H1 (cell line): ENCODE measurements around the gene CCDC30. TPM values are rescaled to one million over a fixed set of nuclear protein-coding genes. Genes with fewer than 3 reads are reported as not detected.

ENCODE experiments used
- CTCF ChIA-PET: fragments of 300-600 bp; sonication (Branson Sonifier 250); formaldehyde crosslinking; loops from one replicate; lab custom pipeline; 2021; ENCODE audit not compliant: partially characterized antibody; lab: Charles Lee
- POLR2A ChIA-PET: fragments of 300-600 bp; sonication (Branson Sonifier 250); formaldehyde crosslinking; loops from one replicate; lab custom pipeline; 2021; ENCODE audit warnings: inconsistent platforms; ENCODE audit not compliant: partially characterized antibody; lab: Charles Lee
- DNase-seq, 2 experiments: peaks; one replicate each; pipeline versions ENCODE4 v3.0.0 to v3.0.0-alpha.2; 2010 to 2022; ENCODE audit warnings: low spot score in 2 of 2, low read depth in 1 of 2, mixed read lengths in 1 of 2
- FAIRE-seq: peaks from 2 replicates; lab custom pipeline; 2011; peaks lifted over from hg19 to GRCh38; lab: Jason Lieb, UNC
- H2AFZ ChIP-seq: 2 replicates; pipeline ENCODE4 v1.8.1; 2012; ENCODE audit warnings: low read length, inconsistent platforms
- H2AK5ac ChIP-seq: 2 replicates; pipeline ENCODE4 v1.6.1; 2013; ENCODE audit warnings: low read depth, low read length
- H2BK120ac ChIP-seq: replicated peaks from 2 replicates; pipeline ENCODE3; 2013; ENCODE audit warnings: low read depth, low read length, inconsistent platforms
- H2BK12ac ChIP-seq: 2 replicates; pipeline ENCODE4 v1.6.1; 2013; ENCODE audit warnings: low read depth, low read length
- H2BK15ac ChIP-seq: 2 replicates; pipeline ENCODE4 v1.6.1; 2013; ENCODE audit warnings: low read length
- H2BK20ac ChIP-seq: 2 replicates; pipeline ENCODE4 v1.6.1; 2013; ENCODE audit warnings: low read length
- H2BK5ac ChIP-seq: 2 replicates; pipeline ENCODE4 v1.6.1; 2013; ENCODE audit warnings: low read depth, low read length
- H3K14ac ChIP-seq: 2 replicates; pipeline ENCODE4 v1.6.1; 2013; ENCODE audit warnings: inconsistent platforms; ENCODE audit not compliant: insufficient read length
- H3K18ac ChIP-seq: 2 replicates; pipeline ENCODE4 v1.6.1; 2013; ENCODE audit warnings: low read length; ENCODE audit errors: extremely low read depth
- H3K23ac ChIP-seq: 2 replicates; pipeline ENCODE4 v1.6.1; 2013; ENCODE audit warnings: inconsistent platforms; ENCODE audit not compliant: insufficient read length
- H3K23me2 ChIP-seq: 2 replicates; pipeline ENCODE4 v1.6.1; 2013; ENCODE audit warnings: low read depth, low read length
- H3K27ac ChIP-seq: 2 replicates; pipeline ENCODE4 v1.6.1; 2011; ENCODE audit warnings: low read depth, low read length, inconsistent platforms
- H3K27me3 ChIP-seq, 4 experiments: replicated peaks in 1 of 4; 1 replicate in 1 of 4; 2 replicates in 3 of 4; pipeline versions ENCODE4 v1.6.1 to v1.8.1; 2011 to 2013; ENCODE audit warnings: low read length in 3 of 4, mild to moderate bottlenecking in 3 of 4, inconsistent platforms in 2 of 4, mixed read lengths in 2 of 4, moderate library complexity in 1 of 4; ENCODE audit not compliant: control insufficient read depth in 3 of 4, insufficient read depth in 3 of 4; ENCODE audit errors: extremely low read depth in 1 of 4
- H3K36me3 ChIP-seq, 4 experiments: 2 replicates each; pipeline versions ENCODE4 v1.6.1 to v1.8.1; 2011 to 2013; ENCODE audit warnings: mild to moderate bottlenecking in 4 of 4, low read length in 3 of 4, moderate library complexity in 2 of 4, control low read depth in 1 of 4, inconsistent platforms in 1 of 4; ENCODE audit not compliant: insufficient read depth in 4 of 4, control insufficient read depth in 2 of 4
- H3K4ac ChIP-seq: replicated peaks from 2 replicates; pipeline ENCODE3; 2013; ENCODE audit warnings: low read length, low read depth, mixed read lengths, inconsistent platforms; ENCODE audit not compliant: insufficient read length
- H3K4me1 ChIP-seq, 4 experiments: replicated peaks in 1 of 4; 1 replicate in 1 of 4; 2 replicates in 3 of 4; pipeline versions ENCODE4 v1.6.1 to v1.8.1; 2011 to 2013; ENCODE audit warnings: low read length in 3 of 4, inconsistent platforms in 2 of 4, mixed read lengths in 1 of 4; ENCODE audit not compliant: insufficient read depth in 4 of 4, control insufficient read depth in 3 of 4
- H3K4me2 ChIP-seq, 2 experiments: 2 replicates each; pipeline versions ENCODE4 v1.6.1 to v1.8.1; 2011 to 2013; ENCODE audit warnings: low read depth in 2 of 2, low read length in 2 of 2, control low read depth in 1 of 2, inconsistent platforms in 1 of 2, mild to moderate bottlenecking in 1 of 2; ENCODE audit not compliant: insufficient read depth in 1 of 2
- H3K4me3 ChIP-seq, 4 experiments: fragments of 200-600, 300-600 bp in 1 of 4; sonication (generic), shearing (Covaris generic), sonication (Bioruptor Twin) in 1 of 4; 2 replicates each; pipeline versions ENCODE4 v1.5.1 to v1.8.1; 2011 to 2016; ENCODE audit warnings: low read length in 4 of 4, low read depth in 3 of 4, control low read depth in 2 of 4, inconsistent platforms in 2 of 4, mild to moderate bottlenecking in 2 of 4, mixed read lengths in 1 of 4, moderate library complexity in 1 of 4; ENCODE audit not compliant: insufficient read depth in 2 of 4; ENCODE audit errors: extremely low read depth in 1 of 4
- H3K56ac ChIP-seq: replicated peaks from 2 replicates; pipeline ENCODE3; 2013; ENCODE audit warnings: low read depth, mild to moderate bottlenecking, mixed read lengths, low read length, inconsistent platforms; ENCODE audit not compliant: insufficient read length
- H3K79me1 ChIP-seq: 2 replicates; pipeline ENCODE4 v1.6.1; 2013; ENCODE audit warnings: low read depth, low read length, control low read depth
- H3K79me2 ChIP-seq, 2 experiments: 2 replicates each; pipeline versions ENCODE4 v1.6.1 to v1.8.1; 2012 to 2013; ENCODE audit warnings: low read length in 2 of 2, mild to moderate bottlenecking in 2 of 2, inconsistent platforms in 1 of 2; ENCODE audit not compliant: insufficient read depth in 2 of 2, control insufficient read depth in 1 of 2
- H3K9ac ChIP-seq, 4 experiments: replicated peaks in 1 of 4; 1 replicate in 1 of 4; 2 replicates in 3 of 4; pipeline versions ENCODE4 v1.6.1 to v1.8.1; 2011 to 2013; ENCODE audit warnings: low read depth in 3 of 4, low read length in 3 of 4, control low read depth in 2 of 4, mild to moderate bottlenecking in 2 of 4, moderate library complexity in 2 of 4, inconsistent platforms in 1 of 4; ENCODE audit errors: extremely low read depth in 1 of 4
- H3K9me3 ChIP-seq, 2 experiments: 2 replicates each; pipeline versions ENCODE4 v1.6.1 to v1.8.1; 2012 to 2013; ENCODE audit warnings: mild to moderate bottlenecking in 2 of 2, moderate library complexity in 2 of 2, control low read depth in 1 of 2, inconsistent platforms in 1 of 2, low read depth in 1 of 2, low read length in 1 of 2, mixed read lengths in 1 of 2; ENCODE audit not compliant: insufficient read depth in 2 of 2
- H4K20me1 ChIP-seq, 2 experiments: replicated peaks in 1 of 2; 2 replicates each; pipeline versions ENCODE3 to v1.8.1; 2011 to 2013; ENCODE audit warnings: inconsistent platforms in 2 of 2, low read length in 2 of 2, mild to moderate bottlenecking in 1 of 2; ENCODE audit not compliant: insufficient read depth in 2 of 2, control insufficient read depth in 1 of 2
- H4K5ac ChIP-seq: 2 replicates; pipeline ENCODE4 v1.6.1; 2013; ENCODE audit warnings: low read length, low read depth, mixed read lengths, inconsistent platforms; ENCODE audit not compliant: insufficient read length
- H4K8ac ChIP-seq: 2 replicates; pipeline ENCODE4 v1.8.0; 2013; ENCODE audit warnings: mild to moderate bottlenecking, moderate library complexity, low read length, inconsistent platforms; ENCODE audit not compliant: insufficient read depth; ENCODE audit errors: extremely low read depth
- H4K91ac ChIP-seq: replicated peaks from 2 replicates; pipeline ENCODE3; 2013; ENCODE audit warnings: low read length, mixed read lengths, inconsistent platforms; ENCODE audit not compliant: insufficient read length
- CHD2 ChIP-seq: IDR thresholded peaks from 2 replicates; pipeline ENCODE4 v1.6.1; 2012; ENCODE audit warnings: low read length, improper control_type of control experiment
- E2F6 ChIP-seq: IDR thresholded peaks from 2 replicates; pipeline ENCODE4 v1.6.1; 2012; ENCODE audit warnings: inconsistent platforms
- FOSL1 ChIP-seq: IDR thresholded peaks from 2 replicates; pipeline ENCODE4 v1.6.1; 2011; ENCODE audit warnings: mild to moderate bottlenecking, low read depth, low read length, moderate library complexity; ENCODE audit not compliant: insufficient read depth
- JUND ChIP-seq: IDR thresholded peaks from 2 replicates; pipeline ENCODE4 v1.6.1; 2011; ENCODE audit warnings: mild to moderate bottlenecking, improper control_type of control experiment, low read length
- KDM5A ChIP-seq: fragments of 200-600 bp; IDR thresholded peaks from 2 replicates; pipeline ENCODE4 v1.7.1; 2012; ENCODE audit warnings: mild to moderate bottlenecking, low read length, inconsistent platforms, mixed read lengths
- MAFK ChIP-seq: IDR thresholded peaks from 2 replicates; pipeline ENCODE4 v1.6.1; 2012; ENCODE audit warnings: low read depth, mild to moderate bottlenecking, improper control_type of control experiment, low read length
- RAD21 ChIP-seq, 2 experiments: IDR thresholded peaks in 1 of 2; conservative IDR thresholded peaks in 1 of 2; 2 replicates each; pipeline ENCODE4 v1.6.1; 2011; ENCODE audit warnings: low read depth in 2 of 2, low read length in 2 of 2, improper control_type of control experiment in 1 of 2, inconsistent platforms in 1 of 2, mild to moderate bottlenecking in 1 of 2, moderate library complexity in 1 of 2
- RFX5 ChIP-seq: IDR thresholded peaks from 2 replicates; pipeline ENCODE4 v1.6.1; 2011; ENCODE audit warnings: low read depth, low read length, improper control_type of control experiment, borderline replicate concordance
- TEAD4 ChIP-seq: IDR thresholded peaks from 2 replicates; pipeline ENCODE4 v1.6.1; 2012; ENCODE audit warnings: low read depth, low read length, inconsistent platforms, mixed read lengths
- polyA plus RNA-seq, 7 experiments: library from polyadenylated mRNA; depleted of rRNA in 3 of 7; stranded (reverse) in 5 of 7; unstranded in 2 of 7; fragments of >200 nt in 5 of 7; fragments of 200-250 nt in 2 of 7; gene quantifications; 1 replicate in 5 of 7; 2 replicates in 1 of 7; 4 replicates in 1 of 7; pipeline versions ENCODE4 v1.2.1 to v1.2.3, GENCODE V29; 2011 to 2013; ENCODE audit warnings: missing spikeins in 2 of 7, mixed read lengths in 2 of 7
- total RNA-seq: library from RNA; stranded (reverse); fragmentation: NEBNext Ultra II Directional; extraction: Animal tissue kit (Norgen Biotek cat#: 25700); gene quantifications from 2 replicates; pipeline ENCODE4 v1.2.1, GENCODE V29; 2021
- TF ChIP-seq, protein P1 (sequence below): IDR thresholded peaks from 2 replicates; pipeline ENCODE4 v1.6.1; 2012; ENCODE audit warnings: inconsistent platforms

CCDC30 gene
- total and polyA plus RNA-seq, 2 of the 8 experiments (the other 6 are each of a cell fraction or from before 2014, with no cell fraction given) = 0.60 to 1.8 TPM

DNA sequence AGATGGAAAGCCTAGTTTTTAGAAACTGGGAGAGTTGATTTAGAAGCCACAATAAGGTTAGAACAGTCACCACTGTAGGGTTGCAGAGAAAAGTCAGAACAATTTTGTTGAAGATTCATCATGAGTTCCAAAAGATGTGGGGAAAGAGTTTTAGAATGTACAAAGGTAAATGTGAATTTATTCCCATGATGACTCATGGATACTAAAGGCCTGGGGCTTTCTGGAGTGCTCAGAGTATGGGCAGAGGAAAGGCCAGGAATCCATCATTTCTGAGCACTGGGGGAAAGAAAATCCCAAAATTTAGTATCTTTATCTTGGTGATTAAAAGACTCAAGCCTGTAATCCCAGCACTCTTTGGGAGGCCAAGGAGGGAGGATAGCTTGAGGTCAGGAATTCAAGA, 236.9 kb downstream of the CCDC30 start:
- Histone ChIP-seq H3K36me3 (peaks cover 34 to 100% (median 79%) of the 10 kb centered on the region in 4 experiments), H3K23ac (no peak overlapping the region), H3K9ac (no peak overlapping the region), H3K56ac (no peak overlapping the region), H2AFZ (no peak overlapping the region), H3K79me1 (peaks cover 2% of the 10 kb centered on the region; the same call in 1 of the 2 replicates), H4K20me1 (peaks cover 5 to 7% of the 10 kb centered on the region in 2 experiments), H3K14ac (no peak overlapping the region), H2BK15ac (no peak overlapping the region), H2BK5ac (no peak overlapping the region), H3K4ac (no peak overlapping the region), H3K4me1 (no peaks in the 10 kb centered on the region), H4K5ac (no peak overlapping the region), H3K27ac (no peak overlapping the region), H3K4me2 (no peak overlapping the region), H3K9me3 (no peaks in the 10 kb centered on the region), H4K8ac (no peak overlapping the region), H3K27me3 (no peaks in the 10 kb centered on the region), H2AK5ac (no peak overlapping the region), H3K23me2 (no peaks in the 10 kb centered on the region), H4K91ac (no peak overlapping the region), H3K79me2 (peaks cover 0 to 79% of the 10 kb centered on the region in 2 experiments; a peak in 3 of 4 replicates), H3K4me3 (no peak overlapping the region), H3K18ac (no peak overlapping the region), H2BK12ac (no peak overlapping the region), H2BK120ac (no peak overlapping the region), H2BK20ac (no peak overlapping the region)
- DNase-seq = no peak
- TF ChIP-seq JUND (no peak), KDM5A (no peak), FOSL1 (no peak), RFX5 (no peak), E2F6 (no peak), RAD21 (IDR thresholded peaks at IDR 0.05 in 1 of 2, conservative IDR thresholded peaks at IDR 0.05 in 1 of 2; ENCODE audit: low read depth in 2 of 2, low read length in 2 of 2) (no peak), CHD2 (no peak), MAFK (no peak), TEAD4 (no peak)
- TF ChIP-seq, protein P1, sequence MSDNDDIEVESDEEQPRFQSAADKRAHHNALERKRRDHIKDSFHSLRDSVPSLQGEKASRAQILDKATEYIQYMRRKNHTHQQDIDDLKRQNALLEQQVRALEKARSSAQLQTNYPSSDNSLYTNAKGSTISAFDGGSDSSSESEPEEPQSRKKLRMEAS = no peak
- ChIA-PET CTCF (interaction anchor here (1.0 kb wide), 1 partner anchor 39 kb away, joined by 3 read pairs; no protein-coding TSS in a partner anchor), POLR2A (interaction anchor here (1.3 to 5.3 kb wide), 6 partner anchors 10 to 47 kb away, joined by 3 to 43 read pairs (median 4); partner anchors contain the start of gene YBX1)
- no peak for FAIRE-seq
